ENCODE data around the gene SPEN. TPM values are rescaled to one million over a fixed set of nuclear protein-coding genes. Genes with fewer than 3 reads are reported as not detected.

The SPEN gene
- total and polyA plus RNA-seq, 2 of the 13 experiments (the other 11 are each of a cell fraction or from before 2014, with no cell fraction given) = 4.8 to 14.0 TPM

DNA sequence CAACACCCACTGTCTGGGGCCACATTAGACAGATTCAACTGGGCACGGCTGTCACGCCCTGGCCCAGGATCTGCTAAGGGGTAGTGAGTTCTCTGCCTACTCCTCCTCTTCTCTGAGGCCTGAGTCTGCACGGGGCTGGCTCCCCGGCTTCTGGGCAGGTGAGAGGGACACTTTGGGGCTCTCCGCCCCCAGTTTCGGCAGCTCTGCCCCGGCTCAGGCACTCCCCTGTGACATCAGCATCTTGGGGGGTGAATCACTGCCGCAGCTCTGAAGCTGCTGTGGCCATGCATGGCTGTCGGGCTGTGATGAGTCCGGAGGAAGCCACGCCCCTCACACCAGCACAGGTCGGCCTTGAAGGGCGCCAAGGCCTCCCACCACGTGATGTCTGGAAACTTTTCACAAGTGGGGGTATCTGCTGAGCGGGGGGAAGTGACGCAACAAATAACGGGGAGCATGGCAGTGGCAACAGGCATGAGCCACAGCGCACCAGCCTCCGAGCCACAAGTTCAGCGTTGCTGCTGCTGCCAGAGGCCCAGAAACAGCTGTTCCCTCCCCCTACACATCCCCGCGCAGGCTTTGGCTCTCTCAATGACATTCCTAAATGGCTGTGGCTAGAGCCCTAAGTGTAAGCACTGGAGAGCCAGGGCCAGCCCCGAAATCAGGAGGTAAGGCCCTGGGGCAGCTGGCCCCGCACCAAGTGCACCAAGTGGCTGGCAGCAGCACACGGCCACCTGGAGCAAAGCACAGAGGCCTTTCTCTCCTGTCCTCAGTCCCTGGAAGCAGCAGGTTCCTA lies 102.1 kb downstream of the SPEN start (continued):
- TF ChIP-seq, protein P1, sequence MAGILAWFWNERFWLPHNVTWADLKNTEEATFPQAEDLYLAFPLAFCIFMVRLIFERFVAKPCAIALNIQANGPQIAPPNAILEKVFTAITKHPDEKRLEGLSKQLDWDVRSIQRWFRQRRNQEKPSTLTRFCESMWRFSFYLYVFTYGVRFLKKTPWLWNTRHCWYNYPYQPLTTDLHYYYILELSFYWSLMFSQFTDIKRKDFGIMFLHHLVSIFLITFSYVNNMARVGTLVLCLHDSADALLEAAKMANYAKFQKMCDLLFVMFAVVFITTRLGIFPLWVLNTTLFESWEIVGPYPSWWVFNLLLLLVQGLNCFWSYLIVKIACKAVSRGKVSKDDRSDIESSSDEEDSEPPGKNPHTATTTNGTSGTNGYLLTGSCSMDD (CRISPR knock-in tag; IDR thresholded peaks at IDR 0.05) = no peak
- TF ChIP-seq SKI (IDR thresholded peaks at IDR 0.05; ENCODE audit: partially characterized antibody) = peak; percentile 33
- no peak for TF ChIP-seq YEATS4 (CRISPR knock-in tag; IDR thresholded peaks at IDR 0.05; ENCODE audit: borderline replicate concordance)
- TF ChIP-seq ZMYM3 (CRISPR knock-in tag; IDR thresholded peaks at IDR 0.05) = no peak
- TF ChIP-seq, protein P2, sequence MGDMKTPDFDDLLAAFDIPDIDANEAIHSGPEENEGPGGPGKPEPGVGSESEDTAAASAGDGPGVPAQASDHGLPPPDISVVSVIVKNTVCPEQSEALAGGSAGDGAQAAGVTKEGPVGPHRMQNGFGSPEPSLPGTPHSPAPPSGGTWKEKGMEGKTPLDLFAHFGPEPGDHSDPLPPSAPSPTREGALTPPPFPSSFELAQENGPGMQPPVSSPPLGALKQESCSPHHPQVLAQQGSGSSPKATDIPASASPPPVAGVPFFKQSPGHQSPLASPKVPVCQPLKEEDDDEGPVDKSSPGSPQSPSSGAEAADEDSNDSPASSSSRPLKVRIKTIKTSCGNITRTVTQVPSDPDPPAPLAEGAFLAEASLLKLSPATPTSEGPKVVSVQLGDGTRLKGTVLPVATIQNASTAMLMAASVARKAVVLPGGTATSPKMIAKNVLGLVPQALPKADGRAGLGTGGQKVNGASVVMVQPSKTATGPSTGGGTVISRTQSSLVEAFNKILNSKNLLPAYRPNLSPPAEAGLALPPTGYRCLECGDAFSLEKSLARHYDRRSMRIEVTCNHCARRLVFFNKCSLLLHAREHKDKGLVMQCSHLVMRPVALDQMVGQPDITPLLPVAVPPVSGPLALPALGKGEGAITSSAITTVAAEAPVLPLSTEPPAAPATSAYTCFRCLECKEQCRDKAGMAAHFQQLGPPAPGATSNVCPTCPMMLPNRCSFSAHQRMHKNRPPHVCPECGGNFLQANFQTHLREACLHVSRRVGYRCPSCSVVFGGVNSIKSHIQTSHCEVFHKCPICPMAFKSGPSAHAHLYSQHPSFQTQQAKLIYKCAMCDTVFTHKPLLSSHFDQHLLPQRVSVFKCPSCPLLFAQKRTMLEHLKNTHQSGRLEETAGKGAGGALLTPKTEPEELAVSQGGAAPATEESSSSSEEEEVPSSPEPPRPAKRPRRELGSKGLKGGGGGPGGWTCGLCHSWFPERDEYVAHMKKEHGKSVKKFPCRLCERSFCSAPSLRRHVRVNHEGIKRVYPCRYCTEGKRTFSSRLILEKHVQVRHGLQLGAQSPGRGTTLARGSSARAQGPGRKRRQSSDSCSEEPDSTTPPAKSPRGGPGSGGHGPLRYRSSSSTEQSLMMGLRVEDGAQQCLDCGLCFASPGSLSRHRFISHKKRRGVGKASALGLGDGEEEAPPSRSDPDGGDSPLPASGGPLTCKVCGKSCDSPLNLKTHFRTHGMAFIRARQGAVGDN (CRISPR knock-in tag; IDR thresholded peaks at IDR 0.05) = peak; percentile 66
- TF ChIP-seq, protein P3, sequence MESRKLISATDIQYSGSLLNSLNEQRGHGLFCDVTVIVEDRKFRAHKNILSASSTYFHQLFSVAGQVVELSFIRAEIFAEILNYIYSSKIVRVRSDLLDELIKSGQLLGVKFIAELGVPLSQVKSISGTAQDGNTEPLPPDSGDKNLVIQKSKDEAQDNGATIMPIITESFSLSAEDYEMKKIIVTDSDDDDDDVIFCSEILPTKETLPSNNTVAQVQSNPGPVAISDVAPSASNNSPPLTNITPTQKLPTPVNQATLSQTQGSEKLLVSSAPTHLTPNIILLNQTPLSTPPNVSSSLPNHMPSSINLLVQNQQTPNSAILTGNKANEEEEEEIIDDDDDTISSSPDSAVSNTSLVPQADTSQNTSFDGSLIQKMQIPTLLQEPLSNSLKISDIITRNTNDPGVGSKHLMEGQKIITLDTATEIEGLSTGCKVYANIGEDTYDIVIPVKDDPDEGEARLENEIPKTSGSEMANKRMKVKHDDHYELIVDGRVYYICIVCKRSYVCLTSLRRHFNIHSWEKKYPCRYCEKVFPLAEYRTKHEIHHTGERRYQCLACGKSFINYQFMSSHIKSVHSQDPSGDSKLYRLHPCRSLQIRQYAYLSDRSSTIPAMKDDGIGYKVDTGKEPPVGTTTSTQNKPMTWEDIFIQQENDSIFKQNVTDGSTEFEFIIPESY (CRISPR knock-in tag; IDR thresholded peaks at IDR 0.05) = peak; percentile 80
- no peak for TF ChIP-seq MTF1 (CRISPR knock-in tag; IDR thresholded peaks at IDR 0.05)
- TF ChIP-seq, protein P4, sequence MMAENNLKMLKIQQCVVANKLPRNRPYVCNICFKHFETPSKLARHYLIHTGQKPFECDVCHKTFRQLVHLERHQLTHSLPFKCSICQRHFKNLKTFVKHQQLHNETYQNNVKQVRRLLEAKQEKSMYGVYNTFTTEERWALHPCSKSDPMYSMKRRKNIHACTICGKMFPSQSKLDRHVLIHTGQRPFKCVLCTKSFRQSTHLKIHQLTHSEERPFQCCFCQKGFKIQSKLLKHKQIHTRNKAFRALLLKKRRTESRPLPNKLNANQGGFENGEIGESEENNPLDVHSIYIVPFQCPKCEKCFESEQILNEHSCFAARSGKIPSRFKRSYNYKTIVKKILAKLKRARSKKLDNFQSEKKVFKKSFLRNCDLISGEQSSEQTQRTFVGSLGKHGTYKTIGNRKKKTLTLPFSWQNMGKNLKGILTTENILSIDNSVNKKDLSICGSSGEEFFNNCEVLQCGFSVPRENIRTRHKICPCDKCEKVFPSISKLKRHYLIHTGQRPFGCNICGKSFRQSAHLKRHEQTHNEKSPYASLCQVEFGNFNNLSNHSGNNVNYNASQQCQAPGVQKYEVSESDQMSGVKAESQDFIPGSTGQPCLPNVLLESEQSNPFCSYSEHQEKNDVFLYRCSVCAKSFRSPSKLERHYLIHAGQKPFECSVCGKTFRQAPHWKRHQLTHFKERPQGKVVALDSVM (CRISPR knock-in tag; IDR thresholded peaks at IDR 0.05) = no peak
- TF ChIP-seq ZFX (CRISPR knock-in tag; IDR thresholded peaks at IDR 0.05; ENCODE audit: low read depth) = peak; percentile 23; the same call in 1 of the 2 replicates
- TF ChIP-seq, protein P5, sequence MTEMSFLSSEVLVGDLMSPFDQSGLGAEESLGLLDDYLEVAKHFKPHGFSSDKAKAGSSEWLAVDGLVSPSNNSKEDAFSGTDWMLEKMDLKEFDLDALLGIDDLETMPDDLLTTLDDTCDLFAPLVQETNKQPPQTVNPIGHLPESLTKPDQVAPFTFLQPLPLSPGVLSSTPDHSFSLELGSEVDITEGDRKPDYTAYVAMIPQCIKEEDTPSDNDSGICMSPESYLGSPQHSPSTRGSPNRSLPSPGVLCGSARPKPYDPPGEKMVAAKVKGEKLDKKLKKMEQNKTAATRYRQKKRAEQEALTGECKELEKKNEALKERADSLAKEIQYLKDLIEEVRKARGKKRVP (CRISPR knock-in tag; IDR thresholded peaks at IDR 0.05) = 0 out of 4 replicates have a peak, but pooled peaks of 1 of the 2 experiments have one; percentile 24
- TF ChIP-seq, protein P6, sequence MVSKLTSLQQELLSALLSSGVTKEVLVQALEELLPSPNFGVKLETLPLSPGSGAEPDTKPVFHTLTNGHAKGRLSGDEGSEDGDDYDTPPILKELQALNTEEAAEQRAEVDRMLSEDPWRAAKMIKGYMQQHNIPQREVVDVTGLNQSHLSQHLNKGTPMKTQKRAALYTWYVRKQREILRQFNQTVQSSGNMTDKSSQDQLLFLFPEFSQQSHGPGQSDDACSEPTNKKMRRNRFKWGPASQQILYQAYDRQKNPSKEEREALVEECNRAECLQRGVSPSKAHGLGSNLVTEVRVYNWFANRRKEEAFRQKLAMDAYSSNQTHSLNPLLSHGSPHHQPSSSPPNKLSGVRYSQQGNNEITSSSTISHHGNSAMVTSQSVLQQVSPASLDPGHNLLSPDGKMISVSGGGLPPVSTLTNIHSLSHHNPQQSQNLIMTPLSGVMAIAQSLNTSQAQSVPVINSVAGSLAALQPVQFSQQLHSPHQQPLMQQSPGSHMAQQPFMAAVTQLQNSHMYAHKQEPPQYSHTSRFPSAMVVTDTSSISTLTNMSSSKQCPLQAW (CRISPR knock-in tag; IDR thresholded peaks at IDR 0.05) = 0 out of 2 replicates have a peak, but pooled peaks have one; percentile 29
- peak; percentile 62; the same call in 1 of the 2 replicates for TF ChIP-seq CEBPB (IDR thresholded peaks at IDR 0.05; ENCODE audit: borderline replicate concordance, low read depth, low read length)
- TF ChIP-seq ZNF549 (CRISPR knock-in tag; IDR thresholded peaks at IDR 0.05) = no peak
- TF ChIP-seq ZBTB38 (CRISPR knock-in tag; IDR thresholded peaks at IDR 0.05) = 0 out of 2 replicates have a peak, but pooled peaks have one; percentile 44
